K562 (cell line): ENCODE results near the gene KIF5A. TPM values are rescaled to one million over a fixed set of nuclear protein-coding genes. Genes with fewer than 3 reads are reported as not detected.

Experiments used
- ATAC-seq: fragments of 200-7000 bp; cut with Tn5 transposase; 3 replicates; pipeline ENCODE4 v1.9.1; 2020; ENCODE audit warnings: moderate library complexity
- BruUV-seq: library from RNA; stranded (reverse); fragments of 400-500 nt; replicated peaks from 2 replicates; lab custom pipeline; 2021; lab: Mats Ljungman, UMichigan
- CTCF ChIA-PET: fragments of 300-600 bp; formaldehyde crosslinking; extraction: SDS; loops from one replicate; lab custom pipeline; 2021; ENCODE audit warnings: low intra/inter-chr PET ratio; lab: Yijun Ruan, JAX
- POLR2A ChIA-PET: fragments of 300-600, 350-650 bp; sonication (Branson Sonifier 250); formaldehyde crosslinking; extraction: SDS; loops from one replicate; lab custom pipeline; 2021; ENCODE audit warnings: antibody characterized with exemption, inconsistent platforms; lab: Yijun Ruan, JAX
- DNase-seq, 4 experiments: peaks; one replicate each; pipeline versions ENCODE4 v3.0.0 to v3.0.0-alpha.2; 2011 to 2018; ENCODE audit warnings: low spot score in 3 of 4, mixed read lengths in 3 of 4; ENCODE audit errors: extremely low read depth in 1 of 4
- FAIRE-seq: peaks from 2 replicates; lab custom pipeline; 2011; peaks lifted over from hg19 to GRCh38; lab: Jason Lieb, UNC
- H2AFZ ChIP-seq: 2 replicates; pipeline ENCODE4 v1.6.0; 2011; ENCODE audit warnings: low read depth, low read length, control low read depth, inconsistent platforms
- H3K27ac ChIP-seq: fragments of 200-600 bp; 3 replicates; pipeline ENCODE4 v1.8.0; 2011; ENCODE audit warnings: low read depth, mild to moderate bottlenecking, control low read depth, inconsistent platforms, low read length, moderate library complexity, mixed read lengths; ENCODE audit errors: extremely low read depth
- H3K27me3 ChIP-seq, 2 experiments: fragments of 300-600 bp in 1 of 2; 2 replicates in 1 of 2; 3 replicates in 1 of 2; pipeline versions ENCODE4 v1.6.0 to v1.8.0; 2011; ENCODE audit warnings: inconsistent platforms in 2 of 2, low read length in 2 of 2, mild to moderate bottlenecking in 1 of 2, mixed read lengths in 1 of 2, moderate library complexity in 1 of 2; ENCODE audit not compliant: control insufficient read depth in 2 of 2, insufficient read depth in 2 of 2
- H3K36me3 ChIP-seq: fragments of 300-600 bp; 3 replicates; pipeline ENCODE4 v1.8.0; 2011; ENCODE audit warnings: mild to moderate bottlenecking, low read length, inconsistent platforms; ENCODE audit not compliant: control insufficient read depth, insufficient read depth
- H3K4me1 ChIP-seq, 2 experiments: fragments of 200-600 bp in 1 of 2; replicated peaks in 1 of 2; 2 replicates in 1 of 2; 3 replicates in 1 of 2; pipeline versions ENCODE4 v1.5.1 to v1.8.0; 2011; ENCODE audit warnings: inconsistent platforms in 2 of 2, low read length in 2 of 2, mild to moderate bottlenecking in 1 of 2, mixed read lengths in 1 of 2, moderate library complexity in 1 of 2; ENCODE audit not compliant: control insufficient read depth in 2 of 2, insufficient read depth in 2 of 2
- H3K4me2 ChIP-seq: 2 replicates; pipeline ENCODE4 v1.6.1; 2011; ENCODE audit warnings: low read length, control low read depth, inconsistent platforms, mixed read lengths; ENCODE audit not compliant: insufficient read depth
- H3K4me3 ChIP-seq: fragments of 200-600 bp; sonication (generic), shearing (Covaris generic); 2 replicates; pipeline ENCODE4 v1.5.1; 2016; ENCODE audit warnings: control low read depth, inconsistent platforms
- H3K79me2 ChIP-seq: fragments of 200-600 bp; 3 replicates; pipeline ENCODE4 v1.8.0; 2011; ENCODE audit warnings: low read length, inconsistent platforms; ENCODE audit not compliant: control insufficient read depth, insufficient read depth
- H3K9ac ChIP-seq, 2 experiments: 2 replicates each; pipeline versions ENCODE4 v1.6.0 to v1.6.1; 2011; ENCODE audit warnings: low read depth in 2 of 2, low read length in 2 of 2, control low read depth in 1 of 2, inconsistent platforms in 1 of 2, mild to moderate bottlenecking in 1 of 2, mixed read lengths in 1 of 2; ENCODE audit not compliant: insufficient read depth in 1 of 2
- H3K9me1 ChIP-seq: one replicate; pipeline ENCODE4 v1.6.0; 2011; ENCODE audit warnings: inconsistent platforms, mild to moderate bottlenecking, low read length, moderate library complexity; ENCODE audit not compliant: control insufficient read depth, insufficient read depth
- H3K9me3 ChIP-seq: replicated peaks from 2 replicates; pipeline ENCODE4 v1.5.1; 2011; ENCODE audit warnings: low read depth, low read length, inconsistent platforms; ENCODE audit not compliant: control insufficient read depth, insufficient read depth
- H4K20me1 ChIP-seq: replicated peaks from 2 replicates; pipeline ENCODE4 v1.6.1; 2011; ENCODE audit warnings: low read length, inconsistent platforms, mixed read lengths; ENCODE audit not compliant: control insufficient read depth, insufficient read depth
- BRCA1 ChIP-seq, 2 experiments: fragments of 450-650 bp in 1 of 2; sonication (generic) in 1 of 2; formaldehyde crosslinking in 1 of 2; IDR thresholded peaks; 2 replicates each; pipeline versions ENCODE4 v1.5.0 to v1.6.1; 2017 to 2020; ENCODE audit warnings: mild to moderate bottlenecking in 1 of 2, missing genetic modification reagents in 1 of 2
- NCOA2 ChIP-seq, 2 experiments: fragments of 450-650 bp; IDR thresholded peaks; 2 replicates each; pipeline ENCODE4 v1.6.1; 2018; ENCODE audit warnings: mild to moderate bottlenecking in 2 of 2, moderate library complexity in 1 of 2; ENCODE audit not compliant: partially characterized antibody in 2 of 2
- TFAM ChIP-seq: fragments of 250-450 bp; sonication (Bioruptor Pico); conservative IDR thresholded peaks from 2 replicates; pipeline ENCODE4 v1.5.0; 2021; ENCODE audit warnings: mild to moderate bottlenecking, moderate library complexity
- U2AF1 ChIP-seq: fragments of 200-400 bp; formaldehyde crosslinking; optimal IDR thresholded peaks from 2 replicates; pipeline ENCODE3; 2017; ENCODE audit warnings: mild to moderate bottlenecking, low read depth, low read length, moderate library complexity
- WGBS: fragments of 100-300 bp; shearing (Covaris generic); methylation state at CpG from one replicate; pipeline ENCODE4 v1.1.6; 2016; ENCODE audit warnings: low coverage, mixed read lengths; ENCODE audit not compliant: insufficient coverage; ENCODE audit errors: missing lambda C conversion rate; 5-methylcytosine and 5-hydroxymethylcytosine counted together
- in situ Hi-C: fragments of 300-500 bp; cut with MboI; formaldehyde crosslinking; loops from 4 replicates; pipeline ENCODE4 v1.15.0; 2018; ENCODE audit warnings: inconsistent platforms, mixed read lengths
- intact Hi-C: fragments of 100-400 bp; cut with micrococcal nuclease; formaldehyde crosslinking; loops from 2 replicates; pipeline ENCODE4 v1.14.2; 2022
- polyA plus RNA-seq, 8 experiments: library from polyadenylated mRNA; depleted of rRNA in 4 of 8; stranded (reverse) in 5 of 8; unstranded in 3 of 8; fragments of >200 nt; fragmentation: Nextera tagmentation in 2 of 8; fragmentation: Illumina TruSeq in 1 of 8; extraction: Ambion mirVana in 2 of 8; extraction: Trizol in 1 of 8; gene quantifications; 2 replicates each; pipeline versions ENCODE4 v1.2.1 to v1.2.3, GENCODE V29; 2011 to 2014; ENCODE audit warnings: inconsistent platforms in 1 of 8, missing spikeins in 1 of 8
- total RNA-seq, 7 experiments: library from RNA; depleted of rRNA in 6 of 7; stranded (reverse); fragments of >200 nt in 6 of 7; fragmentation: Illumina TruSeq in 2 of 7; extraction: Trizol in 2 of 7; gene quantifications; 2 replicates each; pipeline versions ENCODE4 v1.2.1 to v1.2.3, GENCODE V29; 2011 to 2021; ENCODE audit warnings: low replicate concordance in 1 of 7
- TF ChIP-seq, protein P1 (sequence below): fragments of 250-450 bp; sonication (Bioruptor Pico); IDR thresholded peaks from 2 replicates; pipeline ENCODE4 v1.4.0; 2020

The KIF5A gene
- total and polyA plus RNA-seq, 9 of the 15 experiments (the other 6 are each of a cell fraction or from before 2014, with no cell fraction given): 3.4 to 17.7 (median 8.0) TPM

DNA sequence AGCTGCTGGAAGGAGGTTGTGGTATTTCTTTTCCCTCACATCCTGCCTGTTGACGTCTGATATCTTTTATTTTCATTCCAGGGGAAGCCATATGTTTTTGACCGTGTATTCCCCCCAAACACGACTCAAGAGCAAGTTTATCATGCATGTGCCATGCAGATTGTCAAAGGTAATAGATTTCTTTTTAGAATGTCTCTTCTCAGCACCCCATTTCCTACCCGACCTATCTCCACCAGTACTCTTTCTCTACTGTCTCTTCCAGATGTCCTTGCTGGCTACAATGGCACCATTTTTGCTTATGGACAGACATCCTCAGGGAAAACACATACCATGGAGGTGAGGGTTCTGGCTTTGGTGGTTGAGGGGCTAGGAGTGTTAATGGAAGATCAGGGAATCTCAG lies 13.5 kb downstream of the KIF5A start (continued):
- TF ChIP-seq, protein P1, sequence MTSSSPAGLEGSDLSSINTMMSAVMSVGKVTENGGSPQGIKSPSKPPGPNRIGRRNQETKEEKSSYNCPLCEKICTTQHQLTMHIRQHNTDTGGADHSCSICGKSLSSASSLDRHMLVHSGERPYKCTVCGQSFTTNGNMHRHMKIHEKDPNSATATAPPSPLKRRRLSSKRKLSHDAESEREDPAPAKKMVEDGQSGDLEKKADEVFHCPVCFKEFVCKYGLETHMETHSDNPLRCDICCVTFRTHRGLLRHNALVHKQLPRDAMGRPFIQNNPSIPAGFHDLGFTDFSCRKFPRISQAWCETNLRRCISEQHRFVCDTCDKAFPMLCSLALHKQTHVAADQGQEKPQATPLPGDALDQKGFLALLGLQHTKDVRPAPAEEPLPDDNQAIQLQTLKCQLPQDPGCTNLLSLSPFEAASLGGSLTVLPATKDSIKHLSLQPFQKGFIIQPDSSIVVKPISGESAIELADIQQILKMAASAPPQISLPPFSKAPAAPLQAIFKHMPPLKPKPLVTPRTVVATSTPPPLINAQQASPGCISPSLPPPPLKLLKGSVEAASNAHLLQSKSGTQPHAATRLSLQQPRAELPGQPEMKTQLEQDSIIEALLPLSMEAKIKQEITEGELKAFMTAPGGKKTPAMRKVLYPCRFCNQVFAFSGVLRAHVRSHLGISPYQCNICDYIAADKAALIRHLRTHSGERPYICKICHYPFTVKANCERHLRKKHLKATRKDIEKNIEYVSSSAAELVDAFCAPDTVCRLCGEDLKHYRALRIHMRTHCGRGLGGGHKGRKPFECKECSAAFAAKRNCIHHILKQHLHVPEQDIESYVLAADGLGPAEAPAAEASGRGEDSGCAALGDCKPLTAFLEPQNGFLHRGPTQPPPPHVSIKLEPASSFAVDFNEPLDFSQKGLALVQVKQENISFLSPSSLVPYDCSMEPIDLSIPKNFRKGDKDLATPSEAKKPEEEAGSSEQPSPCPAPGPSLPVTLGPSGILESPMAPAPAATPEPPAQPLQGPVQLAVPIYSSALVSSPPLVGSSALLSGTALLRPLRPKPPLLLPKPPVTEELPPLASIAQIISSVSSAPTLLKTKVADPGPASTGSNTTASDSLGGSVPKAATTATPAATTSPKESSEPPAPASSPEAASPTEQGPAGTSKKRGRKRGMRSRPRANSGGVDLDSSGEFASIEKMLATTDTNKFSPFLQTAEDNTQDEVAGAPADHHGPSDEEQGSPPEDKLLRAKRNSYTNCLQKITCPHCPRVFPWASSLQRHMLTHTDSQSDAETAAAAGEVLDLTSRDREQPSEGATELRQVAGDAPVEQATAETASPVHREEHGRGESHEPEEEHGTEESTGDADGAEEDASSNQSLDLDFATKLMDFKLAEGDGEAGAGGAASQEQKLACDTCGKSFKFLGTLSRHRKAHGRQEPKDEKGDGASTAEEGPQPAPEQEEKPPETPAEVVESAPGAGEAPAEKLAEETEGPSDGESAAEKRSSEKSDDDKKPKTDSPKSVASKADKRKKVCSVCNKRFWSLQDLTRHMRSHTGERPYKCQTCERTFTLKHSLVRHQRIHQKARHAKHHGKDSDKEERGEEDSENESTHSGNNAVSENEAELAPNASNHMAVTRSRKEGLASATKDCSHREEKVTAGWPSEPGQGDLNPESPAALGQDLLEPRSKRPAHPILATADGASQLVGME (CRISPR knock-in tag): no peak
- no peak for TF ChIP-seq BRCA1 (IDR thresholded peaks at IDR 0.05)
- no peak for TF ChIP-seq BRCA1 (CRISPR knock-in tag; IDR thresholded peaks at IDR 0.05)
- TF ChIP-seq U2AF1: no peak

DNA sequence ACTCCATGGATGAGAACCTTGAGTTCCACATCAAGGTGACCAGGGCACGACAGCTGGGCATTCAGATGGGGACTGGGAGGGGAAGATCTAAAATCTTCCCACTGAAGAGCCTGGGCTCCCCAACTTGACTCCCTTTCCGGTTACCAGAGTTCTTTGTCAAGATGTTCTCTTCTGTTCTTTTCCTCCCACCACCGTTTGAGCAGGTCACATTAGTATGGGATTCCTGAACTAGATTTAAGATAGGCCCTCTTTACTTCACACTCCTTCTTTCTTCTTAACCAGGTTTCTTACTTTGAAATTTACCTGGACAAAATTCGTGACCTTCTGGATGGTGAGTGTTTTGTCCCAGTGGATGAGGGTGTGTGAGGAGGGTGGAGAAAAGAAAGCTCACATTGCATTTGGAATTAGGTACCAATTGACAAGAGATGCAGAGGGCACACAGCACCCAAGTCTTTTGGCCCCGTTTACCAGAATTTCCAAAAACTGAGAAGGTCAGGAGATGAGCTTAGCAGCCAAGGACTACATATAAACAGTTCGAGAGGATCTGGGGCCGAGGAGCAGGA lies 14.4 kb downstream of the KIF5A start:
- Histone ChIP-seq H3K27ac (no peak overlapping the region), H4K20me1 (no peaks in the 10 kb centered on the region), H2AFZ (no peak overlapping the region), H3K9me1 (no peaks in the 10 kb centered on the region), H3K79me2 (peaks cover 3% of the 10 kb centered on the region; the same call in 1 of the 3 replicates), H3K4me2 (no peak overlapping the region), H3K36me3 (peaks cover 28% of the 10 kb centered on the region; the same call in 2 of the 3 replicates)
- 72% methylated on average over 7 of the region's 7 CpGs for WGBS
- ChIA-PET CTCF (no interaction called here), POLR2A (interaction anchor here (0.7 to 2.5 kb wide), 5 partner anchors 11 to 230 kb away, joined by 3 to 16 read pairs (median 4); partner anchors contain the start of genes DCTN2 and DDIT3)
- BruUV-seq: no TSS peak
- intact Hi-C loops: no loop called here
- in situ Hi-C loops: no loop called here
- DNase-seq: no peak
- no peak for TF ChIP-seq NCOA2 (IDR thresholded peaks at IDR 0.05; ENCODE audit: partially characterized antibody in 2 of 2)
- TF ChIP-seq TFAM (CRISPR knock-in tag): no peak
- TF ChIP-seq, all 486 proteins: peak for 0
- peaks cover 0 to 4% of the 10 kb centered on the region in 2 experiments; a peak in 2 of 5 replicates for H3K4me1 ChIP-seq
- no peaks in the 10 kb centered on the region for H3K9me3 ChIP-seq
- ATAC-seq (no peak), FAIRE-seq (no peak)
- H3K9ac ChIP-seq: no peak overlapping the region
- no peaks in the 10 kb centered on the region for H3K27me3 ChIP-seq
- H3K4me3 ChIP-seq: no peak overlapping the region
